HG03045 (cell line): Measurements from ENCODE around the gene NGEF.
"Not testable (repeated sequence)": the region's sequence is repeated elsewhere in the genome, so short reads cannot be mapped to it uniquely, and the experiment has no call there.

Experiments
- ATAC-seq: cut with Tn5 transposase; IDR thresholded peaks from one replicate; pipeline ENCODE4 v1.9.1; 2021; ENCODE audit warnings: mild to moderate bottlenecking, moderate library complexity; ENCODE audit not compliant: unreplicated experiment

NGEF gene

GRCh38 chr2:233013027-233013461 lies at the start of gene NGEF:
NGEF (minus strand) TSS chr2:233013256; CDS start chr2:232974890, 38,366 bp downstream.
- no peak for ATAC-seq

- ATAC-seq, result no peak
Measured at GRCh38 chr2:233062451-233062850, 49.4 kb upstream of the NGEF start.

GRCh38 chr2:233061591-233062450 lies 48.8 kb upstream of the NGEF start:
- peak; percentile 33 for ATAC-seq

GRCh38 chr2:233060980-233061590 lies 48.0 kb upstream of the NGEF start:
- peak; percentile 11 for ATAC-seq

- peak; percentile 1 for ATAC-seq
Measured at GRCh38 chr2:233060501-233060979, 47.5 kb upstream of the NGEF start.

GRCh38 chr2:233059797-233060500 lies 46.9 kb upstream of the NGEF start, which contains the start of gene INPP5D:
INPP5D (plus strand) TSS chr2:233060342; CDS start chr2:233060479, 137 bp downstream.
- ATAC-seq, result peak; percentile 36

- ATAC-seq, result no peak
Measured at GRCh38 chr2:233059547-233059796, 46.4 kb upstream of the NGEF start.

- no peak for ATAC-seq
Measured at GRCh38 chr2:233058717-233059546, 45.9 kb upstream of the NGEF start.

- no peak for ATAC-seq
Measured at GRCh38 chr2:233056961-233057605, 44.0 kb upstream of the NGEF start.

- no peak for ATAC-seq
Measured at GRCh38 chr2:233055362-233055761, 42.3 kb upstream of the NGEF start.

GRCh38 chr2:233053928-233054784 lies 41.1 kb upstream of the NGEF start:
- no peak for ATAC-seq

GRCh38 chr2:233052517-233052916 lies 39.5 kb upstream of the NGEF start:
- ATAC-seq, result not testable (repeated sequence)

GRCh38 chr2:233051241-233052149 lies 38.4 kb upstream of the NGEF start:
- no peak for ATAC-seq

GRCh38 chr2:233049194-233049761 lies 36.2 kb upstream of the NGEF start:
- ATAC-seq, result no peak

- ATAC-seq, result no peak
Measured at GRCh38 chr2:233048569-233049193, 35.6 kb upstream of the NGEF start.

GRCh38 chr2:233047667-233048066 lies 34.6 kb upstream of the NGEF start:
- no peak for ATAC-seq

GRCh38 chr2:233047206-233047605 lies 34.1 kb upstream of the NGEF start:
- no peak for ATAC-seq
